K562 treated with DMSO at 1 percent for 48 hours (cell line): ENCODE results near the gene ATP8B1. TPM values are rescaled to one million over a fixed set of nuclear protein-coding genes. Genes with fewer than 3 reads are reported as not detected.

Experiments used
- total RNA-seq: library from RNA; unstranded; fragments of 300-600 nt; gene quantifications from 2 replicates; pipeline ENCODE4 v1.2.3, GENCODE V29; 2022; ENCODE audit warnings: low replicate concordance; ENCODE audit errors: extremely low read depth

Gene ATP8B1
- not detected in 2 replicates for total RNA-seq

GRCh38 chr18:57803103-57803969 is at the start of gene ATP8B1:
Gene ATP8B1 (minus strand): TSS chr18:57803315. CDS start chr18:57731807, 71,508 bp downstream.

Other genes starting within 250 kb of the ATP8B1 start
- not detected in 2 replicates for gene FECH, start 216.6 kb downstream of the ATP8B1 start, total RNA-seq
- not detected in 2 replicates for gene NARS1, start 181.5 kb downstream of the ATP8B1 start, total RNA-seq
- not detected in 2 replicates for gene NEDD4L, start 240.9 kb upstream of the ATP8B1 start, total RNA-seq